ENCODE data around the gene POU2AF2. TPM values are rescaled to one million over a fixed set of nuclear protein-coding genes. Genes with fewer than 3 reads are reported as not detected.
A peak's percentile ranks its signal among the peaks of the same experiment; 100 is the strongest.
"Not testable (repeated sequence)": the region's sequence is repeated elsewhere in the genome, so short reads cannot be mapped to it uniquely, and the experiment has no call there.

POU2AF2 gene, protein sequence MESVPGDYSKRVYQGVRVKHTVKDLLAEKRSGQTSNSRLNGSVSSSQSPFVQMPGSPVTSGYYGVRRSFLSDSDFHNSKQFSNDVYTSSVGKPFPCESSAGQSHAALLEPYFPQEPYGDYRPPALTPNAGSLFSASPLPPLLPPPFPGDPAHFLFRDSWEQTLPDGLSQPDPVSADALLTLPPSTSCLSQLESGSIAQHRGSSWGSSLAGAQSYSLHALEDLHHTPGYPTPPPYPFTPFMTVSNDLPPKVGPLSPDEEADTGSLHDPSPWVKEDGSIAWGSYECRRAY
- polyA plus RNA-seq (2012; ENCODE audit: insufficient read depth, insufficient read length): not detected

DNA sequence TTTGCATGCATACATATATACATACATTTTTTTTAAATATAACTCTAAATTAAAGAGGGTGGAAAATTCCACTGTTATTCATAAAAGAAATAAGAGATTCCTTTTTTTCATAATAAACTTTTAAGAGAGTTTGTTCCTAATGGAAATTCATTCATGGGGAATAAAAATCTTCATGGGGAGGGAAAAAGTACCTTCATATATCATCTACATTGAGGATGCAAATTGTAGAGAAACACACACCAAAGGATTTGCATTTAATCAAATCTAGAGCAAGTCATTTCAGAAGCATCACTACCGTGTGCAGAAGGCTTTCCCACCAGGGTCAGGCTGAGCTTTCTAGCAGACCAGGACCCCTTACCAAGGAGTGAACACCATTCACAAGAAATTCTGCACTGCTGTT is at the start of gene POU2AF2:
Gene POU2AF2, plus strand, starts transcription at position 301 of the 400 bp plus-strand sequence. CDS start 129 bp downstream, outside the sequence.
- H3K4me3 ChIP-seq (ENCODE audit: low read length): no peak within 1 kb of the TSS
- DNase-seq (ENCODE audit: low read depth, low spot score): no peak

DNA sequence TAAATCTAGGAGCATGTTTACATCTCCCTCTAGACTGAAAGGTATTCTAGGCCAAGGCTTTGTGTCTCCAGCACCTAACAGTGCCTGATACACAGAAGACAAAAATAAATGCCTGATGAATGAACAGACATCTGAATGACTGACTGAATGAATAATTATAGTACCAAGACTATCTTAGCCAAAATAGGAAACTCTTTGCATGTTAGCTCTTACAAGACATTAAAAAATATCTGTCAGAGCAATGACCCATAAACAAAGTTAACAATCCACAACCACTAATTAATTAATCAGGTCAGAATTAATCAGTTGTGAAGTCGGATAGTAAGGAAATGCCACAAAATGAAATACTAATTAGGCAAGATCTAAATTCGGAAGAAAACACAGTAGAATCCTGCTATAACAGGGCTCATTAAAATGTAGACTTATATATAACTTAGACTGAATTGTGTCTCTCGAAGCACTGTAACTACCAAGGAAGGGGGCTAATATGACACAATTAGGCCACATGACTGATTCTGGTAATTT is 45.5 kb upstream of the POU2AF2 start:
- no peak for DNase-seq (ENCODE audit: low read depth, low spot score)
- H3K4me3 ChIP-seq (ENCODE audit: low read length): no peak overlapping the region

DNA sequence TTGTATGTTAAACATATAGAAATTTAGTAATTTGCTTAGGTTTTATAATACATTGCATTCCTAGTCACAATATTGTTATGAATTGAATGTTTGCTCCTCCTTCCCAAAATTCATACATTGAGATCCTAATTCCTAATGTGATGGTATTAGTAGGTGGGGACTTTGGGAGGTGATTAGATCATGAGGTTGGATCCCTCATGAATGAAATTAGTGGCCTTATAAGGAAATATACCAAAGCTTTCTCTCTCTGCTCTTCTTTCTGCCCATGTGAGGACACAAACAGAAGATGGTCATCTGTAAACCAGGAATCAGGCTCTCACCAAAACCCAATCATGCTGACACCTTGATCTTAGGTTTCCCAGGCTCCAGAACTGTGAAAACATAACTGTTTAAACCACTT is 41.3 kb upstream of the POU2AF2 start:
- no peak overlapping the region for H3K4me3 ChIP-seq (ENCODE audit: low read length)

DNA sequence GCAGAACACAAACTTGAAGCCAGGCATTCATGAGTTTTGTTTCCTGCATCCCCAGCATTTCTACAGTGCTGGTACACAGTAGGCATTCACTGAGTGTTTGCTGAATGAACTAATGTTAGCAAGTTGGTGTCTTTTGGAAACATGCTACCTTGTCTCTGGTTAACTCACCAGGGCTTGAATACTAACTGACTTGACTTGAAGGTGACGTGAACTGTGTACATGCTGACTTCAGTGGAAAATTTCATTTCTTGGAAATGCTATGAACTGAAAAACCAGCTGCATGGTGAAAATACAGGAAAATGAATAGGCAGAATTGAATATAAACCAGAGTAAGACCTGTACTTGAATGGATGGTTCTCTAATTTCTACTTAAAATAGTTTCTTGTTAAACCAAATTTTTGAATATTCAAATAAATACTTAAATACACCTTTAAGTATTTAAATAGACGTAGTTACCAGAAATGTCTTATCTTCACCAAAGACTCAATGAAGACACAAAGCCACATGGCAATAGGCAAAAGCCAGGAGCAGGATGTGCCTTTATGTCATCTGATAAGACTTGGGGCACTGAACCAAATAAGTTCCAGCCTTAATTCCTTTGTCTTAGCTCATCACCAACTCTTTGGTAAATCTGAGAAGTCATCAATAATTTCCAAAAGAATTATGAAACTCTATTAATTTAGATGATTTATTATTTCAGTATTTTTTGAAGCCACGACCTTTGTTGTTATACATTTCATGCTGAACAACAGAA is 39.7 kb upstream of the POU2AF2 start:
- H3K4me3 ChIP-seq (ENCODE audit: low read length): no peak overlapping the region
- DNase-seq (ENCODE audit: low read depth, low spot score): no peak

More for the DNA sequence above, 41.3 kb upstream of the POU2AF2 start:
- no peak for DNase-seq (ENCODE audit: low read depth, low spot score)

DNA sequence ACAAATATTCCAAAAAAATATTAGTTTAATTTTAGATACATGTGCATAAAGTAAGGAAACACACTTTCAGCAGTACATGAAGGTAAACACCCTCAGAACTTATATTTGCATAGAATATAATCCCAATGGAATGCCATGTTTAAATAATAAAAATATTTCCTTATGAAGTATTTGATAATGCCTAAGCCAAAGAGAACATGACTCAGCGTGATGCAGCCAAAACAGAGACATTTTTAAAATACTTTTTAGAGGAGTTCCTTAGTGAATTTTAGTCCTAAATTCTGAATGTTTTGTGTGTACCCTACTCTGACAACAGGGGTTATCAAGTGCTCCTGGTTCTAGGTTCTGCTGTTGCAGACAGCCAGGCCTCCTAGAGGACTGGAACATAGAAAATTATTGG is 39.1 kb upstream of the POU2AF2 start:
- no peak for DNase-seq (ENCODE audit: low read depth, low spot score)
- H3K4me3 ChIP-seq (ENCODE audit: low read length): no peak overlapping the region

DNA sequence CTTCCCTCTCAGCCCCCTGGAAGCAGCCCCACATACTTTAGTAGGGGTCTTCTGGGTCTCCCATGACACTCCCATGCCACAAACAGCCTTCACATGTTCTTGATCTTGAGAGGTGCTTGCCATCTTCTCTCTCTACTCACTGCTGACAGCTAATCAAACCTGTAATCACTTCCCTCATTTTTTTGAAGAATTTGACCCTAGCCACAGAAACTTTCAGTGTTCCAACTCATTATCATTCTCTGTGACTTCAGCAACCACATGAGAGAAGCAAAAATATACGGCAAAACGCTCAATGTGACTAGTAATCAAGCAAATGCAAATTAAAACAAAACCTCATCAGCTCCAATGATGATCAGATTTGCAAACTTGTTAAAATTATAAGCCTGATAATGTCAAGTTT is 38.3 kb upstream of the POU2AF2 start:
- no peak for DNase-seq (ENCODE audit: low read depth, low spot score)

DNA sequence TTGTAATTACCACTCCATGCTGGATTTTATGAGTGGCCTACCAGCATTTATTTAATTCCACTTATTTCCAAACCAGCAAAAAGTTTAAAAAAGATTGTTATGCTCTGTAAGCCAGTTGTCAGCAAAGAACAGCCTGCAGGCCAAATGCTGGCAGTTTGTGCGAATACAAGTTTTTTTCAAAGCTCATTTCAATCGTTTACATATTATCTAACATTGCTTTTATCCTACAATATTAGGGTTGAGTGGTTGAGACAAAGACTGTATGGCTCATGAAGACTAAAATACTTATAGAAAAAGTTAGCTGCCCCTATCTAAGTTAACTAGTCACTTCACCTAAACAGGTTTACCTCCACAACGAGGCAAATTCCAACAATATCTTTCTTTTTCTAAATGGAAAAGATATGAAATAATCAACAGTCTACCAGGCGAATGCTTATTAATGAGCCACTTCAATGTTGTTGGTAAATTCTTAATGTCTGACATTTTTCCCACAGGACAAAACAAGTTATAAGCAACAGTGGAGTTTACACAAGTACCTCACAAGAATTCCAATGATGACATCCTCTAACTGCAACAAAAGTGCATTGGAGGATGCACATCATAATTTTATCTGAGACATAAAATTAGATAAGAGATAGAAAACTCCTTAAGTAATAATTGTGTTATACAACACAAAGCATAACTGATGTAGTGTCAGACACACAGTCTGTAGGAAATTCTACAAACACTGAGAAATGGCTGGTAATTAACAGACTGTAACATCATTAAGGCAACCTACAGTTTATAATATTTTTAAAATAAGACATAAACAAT is 35.8 kb upstream of the POU2AF2 start:
- no peak overlapping the region for H3K4me3 ChIP-seq (ENCODE audit: low read length)
- DNase-seq (ENCODE audit: low read depth, low spot score): no peak

More for the DNA sequence above, 38.3 kb upstream of the POU2AF2 start:
- no peak overlapping the region for H3K4me3 ChIP-seq (ENCODE audit: low read length)

DNA sequence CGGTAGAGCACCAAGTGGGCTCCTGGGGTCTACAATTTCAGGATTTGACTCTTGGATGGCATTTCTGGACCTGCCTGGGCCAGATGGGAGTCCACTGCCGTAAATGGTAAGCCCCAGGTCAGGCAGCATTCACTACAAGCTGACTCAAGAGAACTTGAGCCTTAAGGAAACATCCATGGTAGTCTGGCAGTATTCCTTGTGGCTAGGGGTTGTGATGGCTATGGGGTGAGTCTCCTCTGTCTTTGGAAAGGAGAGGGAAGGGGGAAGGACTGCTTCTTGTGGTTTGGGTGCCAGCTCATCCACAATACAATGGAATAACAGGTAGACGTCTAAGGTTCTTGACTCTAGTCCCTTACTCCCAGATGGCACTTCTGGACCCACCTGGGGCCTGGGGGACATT is 32.3 kb upstream of the POU2AF2 start:
- H3K4me3 ChIP-seq (ENCODE audit: low read length): no peak overlapping the region
- DNase-seq (ENCODE audit: low read depth, low spot score): no peak

DNA sequence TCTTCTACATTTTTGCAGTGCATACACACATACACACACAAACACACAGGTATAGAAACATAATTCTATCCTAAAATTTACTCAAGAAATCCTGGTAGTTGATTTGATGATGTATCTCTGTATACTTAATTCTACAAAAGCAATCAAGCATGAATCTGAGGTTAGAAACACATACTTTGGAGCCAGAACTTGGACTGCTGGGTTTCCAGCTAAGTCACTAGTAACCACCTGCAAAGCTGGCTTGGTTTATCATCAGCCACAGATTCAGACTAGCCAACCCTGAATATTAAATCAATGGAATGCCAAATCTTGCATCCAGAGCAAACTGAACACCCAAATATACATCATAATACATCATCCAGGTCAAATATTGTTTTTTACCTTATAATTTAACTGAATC is 24.8 kb upstream of the POU2AF2 start:
- H3K4me3 ChIP-seq (ENCODE audit: low read length): no peak overlapping the region
- no peak for DNase-seq (ENCODE audit: low read depth, low spot score)

DNA sequence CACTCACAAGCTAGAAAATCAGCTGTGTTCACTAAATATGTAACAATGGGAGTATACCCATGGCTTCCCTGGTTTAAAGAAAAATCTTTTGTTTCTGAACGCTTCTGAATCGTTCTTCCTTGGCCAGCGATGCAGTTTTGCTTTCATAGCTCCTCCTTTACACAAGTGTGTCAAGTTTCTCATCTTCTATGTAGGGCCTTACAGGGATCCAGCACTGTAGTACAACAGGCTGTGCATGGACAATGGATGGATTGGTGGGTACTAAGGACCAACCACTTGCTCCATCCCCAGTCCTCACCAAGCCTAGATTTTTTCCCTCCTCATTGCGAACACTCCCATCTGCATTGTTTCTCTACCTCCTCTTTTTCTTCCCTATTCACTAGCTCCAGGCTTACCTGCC is 24.3 kb upstream of the POU2AF2 start:
- no peak overlapping the region for H3K4me3 ChIP-seq (ENCODE audit: low read length)
- DNase-seq (ENCODE audit: low read depth, low spot score): no peak

DNA sequence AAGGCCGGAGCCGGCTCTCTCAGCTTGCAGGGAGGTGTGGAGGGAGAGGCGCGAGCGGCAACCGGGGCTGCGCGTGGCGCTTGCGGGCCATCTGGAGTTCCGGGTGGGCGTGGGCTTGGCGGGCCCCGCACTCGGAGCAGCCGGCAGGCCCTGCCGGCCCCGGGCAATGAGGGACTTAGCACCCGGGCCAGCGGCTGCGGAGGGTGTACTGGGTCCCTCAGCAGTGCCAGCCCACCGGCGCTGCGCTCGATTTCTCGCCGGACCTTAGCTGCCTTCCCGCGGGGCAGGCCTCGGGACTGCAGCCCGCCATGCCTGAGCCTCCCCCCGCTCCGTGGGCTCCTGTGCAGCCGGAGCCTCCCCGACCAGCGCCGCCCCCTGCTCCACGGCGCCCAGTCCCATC is 23.6 kb upstream of the POU2AF2 start:
- not testable (repeated sequence) for DNase-seq (ENCODE audit: low read depth, low spot score); H3K4me3 ChIP-seq (ENCODE audit: low read length)

DNA sequence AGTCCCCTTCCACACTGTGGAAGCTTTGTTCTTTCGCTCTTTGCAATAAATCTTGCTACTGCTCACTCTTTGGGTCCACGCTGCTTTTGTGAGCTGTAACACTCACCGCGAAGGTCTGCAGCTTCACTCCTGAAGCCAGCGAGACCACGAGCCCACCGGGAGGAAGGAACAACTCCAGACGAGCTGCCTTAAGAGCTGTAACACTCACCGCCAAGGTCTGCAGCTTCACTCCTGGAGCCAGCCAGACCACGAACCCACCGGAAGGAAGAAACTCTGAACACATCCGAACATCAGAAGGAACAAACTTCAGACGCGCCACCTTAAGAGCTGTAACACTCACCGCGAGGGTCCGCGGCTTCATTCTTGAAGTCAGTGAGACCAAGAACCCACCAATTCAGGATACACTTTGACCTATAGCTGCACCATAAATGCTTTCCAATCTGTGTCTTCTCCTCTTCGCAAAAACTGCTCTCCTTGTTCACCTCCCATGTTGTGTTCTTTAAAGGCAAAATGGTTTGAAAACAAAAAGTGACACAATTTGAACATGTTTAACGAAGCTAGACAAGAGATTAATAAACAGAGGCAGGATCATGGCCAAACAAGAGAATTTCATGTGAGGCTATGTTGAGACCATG is 22.6 kb upstream of the POU2AF2 start:
- DNase-seq (ENCODE audit: low read depth, low spot score): peak; percentile 65
- not testable (repeated sequence) for H3K4me3 ChIP-seq (ENCODE audit: low read length)

DNA sequence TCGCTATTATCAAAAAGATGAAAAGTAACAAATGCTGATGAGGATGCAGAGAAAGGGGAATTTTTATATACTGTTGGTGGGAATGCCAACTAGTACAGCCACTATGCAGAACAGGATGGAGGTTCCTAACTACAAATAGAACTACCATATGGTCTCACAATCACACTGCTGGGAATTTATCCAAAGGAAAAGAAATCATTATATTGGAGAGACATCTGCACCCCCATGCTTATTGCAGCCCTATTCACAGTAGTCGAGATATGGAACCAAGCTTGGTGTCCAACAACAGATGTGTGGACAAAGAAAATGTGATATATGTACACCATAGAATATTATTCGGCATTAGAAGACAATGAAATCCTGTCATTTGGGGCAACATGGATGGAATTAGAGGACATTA is 19.6 kb upstream of the POU2AF2 start:
- no peak for DNase-seq (ENCODE audit: low read depth, low spot score)
- H3K4me3 ChIP-seq (ENCODE audit: low read length): no peak overlapping the region

DNA sequence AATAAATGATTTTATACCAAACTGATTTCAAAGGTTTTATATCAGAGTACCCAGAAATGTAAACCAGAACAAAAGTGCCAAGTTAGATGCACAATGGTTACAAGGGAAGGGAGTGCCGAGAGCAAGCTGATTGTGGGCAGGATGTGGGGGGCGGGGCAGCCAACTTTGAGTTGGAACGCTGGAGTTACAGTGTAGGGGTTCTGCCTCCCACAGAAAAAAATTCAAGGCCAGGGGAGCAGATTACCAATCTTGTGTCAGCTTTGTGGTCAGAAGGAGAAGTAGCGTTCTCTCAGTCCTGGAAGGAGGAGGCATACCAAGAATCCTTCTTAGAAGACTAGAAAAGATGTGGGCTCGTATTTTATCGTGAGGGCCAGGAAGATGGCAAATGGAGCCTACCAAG is 15.9 kb upstream of the POU2AF2 start:
- DNase-seq (ENCODE audit: low read depth, low spot score): peak; percentile 32
- no peak overlapping the region for H3K4me3 ChIP-seq (ENCODE audit: low read length)

DNA sequence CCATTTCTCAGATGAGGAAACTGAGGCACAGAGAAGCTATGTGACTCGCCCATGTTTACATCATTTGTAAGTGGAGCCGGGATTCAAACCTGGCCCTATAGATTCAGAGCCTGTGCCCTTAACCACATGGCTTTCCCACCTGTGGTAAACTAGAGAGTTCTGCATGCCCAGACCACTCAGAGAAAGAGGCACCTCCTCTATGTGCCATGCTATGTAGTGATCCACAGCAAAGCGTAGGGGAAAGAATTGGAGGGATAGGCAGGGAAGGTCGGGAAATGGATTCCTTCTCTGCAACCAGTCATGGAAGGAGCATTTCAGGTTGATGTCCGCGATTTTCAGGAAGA is 15.4 kb upstream of the POU2AF2 start:
- DNase-seq (ENCODE audit: low read depth, low spot score): no peak
- H3K4me3 ChIP-seq (ENCODE audit: low read length): no peak overlapping the region

DNA sequence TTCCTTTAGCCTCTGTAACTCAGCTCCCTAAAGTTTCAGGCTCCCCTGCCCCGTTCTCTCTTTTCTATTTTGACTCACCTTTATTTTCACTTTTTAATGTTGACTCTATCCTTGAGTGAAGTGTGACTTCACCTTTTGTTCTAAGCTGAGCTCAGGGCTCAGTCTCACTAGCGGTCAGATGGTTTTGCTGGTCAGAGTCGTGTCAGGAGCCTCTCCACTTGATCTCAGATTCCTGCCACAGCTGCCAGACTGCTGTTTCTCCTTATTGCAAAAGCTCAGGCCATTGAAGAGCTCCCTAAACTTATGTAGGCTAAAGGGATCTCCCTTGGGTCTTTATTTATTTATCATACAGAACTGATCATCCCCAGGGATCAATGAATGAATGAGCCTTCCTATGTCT is 13.7 kb upstream of the POU2AF2 start:
- DNase-seq (ENCODE audit: low read depth, low spot score): no peak
- no peak overlapping the region for H3K4me3 ChIP-seq (ENCODE audit: low read length)

DNA sequence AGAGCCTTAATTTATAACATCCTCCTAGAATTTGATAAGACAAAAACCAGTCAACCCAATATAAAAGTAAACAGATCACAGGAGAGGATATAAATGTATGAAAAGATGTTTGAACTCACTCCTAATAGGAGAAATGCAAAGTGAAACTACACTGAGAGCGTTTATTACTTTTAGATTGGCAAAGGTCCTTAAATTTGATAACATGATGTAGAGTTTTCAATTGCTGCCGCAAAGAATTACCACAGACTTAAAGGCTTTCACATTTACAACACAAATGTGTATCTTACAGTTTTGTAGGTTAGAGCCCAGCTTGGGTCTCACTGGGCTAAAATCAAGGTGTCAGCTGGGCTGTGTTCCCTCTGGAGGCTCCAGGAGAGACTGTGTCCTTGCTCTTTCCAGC is 9.1 kb upstream of the POU2AF2 start:
- no peak for DNase-seq (ENCODE audit: low read depth, low spot score)

DNA sequence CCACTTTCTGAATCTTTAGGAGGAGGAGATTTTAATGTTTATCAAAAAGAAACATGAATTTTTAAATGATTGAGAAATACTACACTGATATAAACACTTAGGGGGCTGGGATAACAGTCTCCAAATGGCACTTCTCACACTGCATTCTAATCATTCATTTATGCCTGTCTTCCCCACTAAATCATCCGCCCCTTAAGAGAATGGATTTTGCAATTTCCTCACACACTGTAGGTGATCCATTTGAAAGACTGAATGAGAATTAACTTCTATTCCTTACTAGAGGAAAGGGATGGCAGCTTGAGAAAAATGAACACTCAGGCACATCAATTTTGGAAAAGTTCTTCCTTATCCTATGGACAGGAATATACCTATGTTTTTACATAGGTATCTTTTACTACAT is 7.6 kb upstream of the POU2AF2 start:
- no peak for DNase-seq (ENCODE audit: low read depth, low spot score)
- no peak overlapping the region for H3K4me3 ChIP-seq (ENCODE audit: low read length)

More for the DNA sequence above, 9.1 kb upstream of the POU2AF2 start:
- H3K4me3 ChIP-seq (ENCODE audit: low read length): no peak overlapping the region

DNA sequence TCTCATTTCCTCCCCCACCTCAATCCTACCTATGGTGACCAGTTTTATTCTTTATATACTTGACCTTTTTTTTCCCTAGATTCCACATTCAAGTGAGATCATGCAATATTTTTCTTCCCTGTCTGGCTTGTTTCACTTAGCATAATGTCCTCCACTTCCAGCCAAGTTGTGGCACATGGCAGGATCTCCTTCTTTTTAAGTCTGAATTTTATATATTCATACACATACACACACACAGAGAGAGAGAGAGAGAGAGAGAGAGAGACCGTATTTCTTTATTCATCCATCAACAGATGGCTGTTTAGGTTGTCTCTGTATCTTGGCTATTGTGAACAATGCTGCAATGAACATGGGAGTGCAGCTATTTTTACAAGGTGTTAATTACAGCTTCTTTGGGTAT is 1.4 kb downstream of the POU2AF2 start:
- no peak overlapping the region for H3K4me3 ChIP-seq (ENCODE audit: low read length)
- no peak for DNase-seq (ENCODE audit: low read depth, low spot score)
